Adipose tissue (tissue), 3 donors: ENCODE measurements around the gene YWHAQ. TPM values are rescaled to one million over a fixed set of nuclear protein-coding genes. Genes with fewer than 3 reads are reported as not detected.
A peak's percentile ranks its signal among the peaks of the same experiment; 100 is the strongest.
"Not testable (repeated sequence)": the region's sequence is repeated elsewhere in the genome, so short reads cannot be mapped to it uniquely, and the experiment has no call there.

ENCODE experiments used
- H3K27ac ChIP-seq: one replicate; pipeline ENCODE4 v1.5.1; 2013; ENCODE audit warnings: low read depth, low read length
- WGBS, 3 donors: extraction: QIAGEN DNeasy Blood & Tissue Kit; methylation state at CpG; one replicate each; pipeline ENCODE4 v1.1.7; 2013; 5-methylcytosine and 5-hydroxymethylcytosine counted together
- polyA plus RNA-seq, 3 donors: library from polyadenylated mRNA; stranded (reverse); fragments of 200-250 nt; gene quantifications; one replicate each; pipeline ENCODE4 v1.2.3, GENCODE V29; 2013
- donor health status: healthy with polysubstance abuse.
- donor health status: Bipolar disorder and iron deficiency.
- donor health status: healthy.

The YWHAQ gene
- polyA plus RNA-seq, 3 donors = 134 to 234 (median 139) TPM

DNA sequence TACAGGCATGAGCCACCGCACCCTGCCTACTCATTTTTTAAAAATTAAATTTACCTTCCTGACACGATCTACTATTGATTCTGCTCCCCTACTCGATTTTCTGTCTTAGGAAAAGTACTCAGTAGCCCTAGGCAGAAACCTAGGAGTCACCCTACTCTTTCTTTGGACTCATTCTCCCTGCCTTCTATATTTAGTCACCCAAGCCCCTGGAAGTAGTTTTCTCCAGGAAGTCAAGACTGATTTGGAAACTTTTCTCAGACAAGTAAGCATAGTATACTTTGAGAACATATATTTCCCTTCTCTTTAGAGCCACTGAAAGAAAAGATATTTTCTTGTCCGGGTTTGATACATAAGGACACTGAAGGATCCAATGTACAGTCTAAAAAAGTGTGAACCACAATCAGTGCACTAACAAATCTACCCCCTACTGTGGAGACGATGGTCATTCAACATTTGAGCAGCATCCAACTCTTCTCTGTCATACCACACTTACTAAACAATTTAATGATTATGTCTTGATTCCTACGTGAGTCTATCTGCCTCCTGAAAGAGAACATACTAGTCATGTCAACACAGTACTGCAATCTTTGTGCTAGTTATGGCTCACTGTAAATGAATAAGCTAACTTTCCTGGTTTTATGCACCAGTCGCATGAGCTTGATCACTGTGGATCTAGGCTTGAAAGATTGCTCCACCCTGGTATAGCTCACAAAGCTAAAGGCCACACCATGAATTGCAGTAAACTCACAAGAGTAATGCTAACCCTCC lies 19.8 kb downstream of the YWHAQ start:
- WGBS, 3 donors = 78 to 84% (median 81%) methylated on average over 7 of the region's 7 CpGs
- no peak overlapping the region for H3K27ac ChIP-seq

GRCh38 chr2:9608491-9608890 lies 22.3 kb downstream of the YWHAQ start:
- H3K27ac ChIP-seq = not testable (repeated sequence)
- whole genome bisulfite sequencing, 3 donors = 64 to 81% (median 74%) methylated on average over 10 of the region's 10 CpGs

- no peak overlapping the region for H3K27ac ChIP-seq
- 88 to 96% (median 95%) methylated on average over 3 of the region's 3 CpGs for WGBS, 3 donors
Observed at GRCh38 chr2:9602412-9602811, 28.4 kb downstream of the YWHAQ start.

DNA sequence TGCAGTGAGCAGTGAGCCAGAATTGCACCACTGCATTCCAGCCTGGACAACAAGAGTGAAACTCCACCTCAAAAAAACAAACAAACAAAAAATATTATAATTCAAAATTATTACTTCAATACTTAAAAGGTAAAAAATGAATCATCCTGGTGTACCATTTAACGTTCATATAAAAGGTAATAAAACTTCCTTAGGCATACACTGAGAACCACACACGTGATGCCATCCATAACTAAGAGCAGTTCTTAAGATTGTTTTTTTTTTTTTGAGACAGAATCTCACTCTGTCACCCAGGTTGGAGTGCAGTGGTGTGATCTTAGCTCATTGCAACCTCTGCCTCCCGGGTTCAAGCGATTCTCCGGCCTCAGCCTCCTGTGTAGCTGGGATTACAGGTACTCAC lies 29.4 kb downstream of the YWHAQ start:
- 96 to 97% (median 96%) methylated on average over 5 of the region's 5 CpGs for WGBS, 3 donors
- no peak overlapping the region for H3K27ac ChIP-seq

DNA sequence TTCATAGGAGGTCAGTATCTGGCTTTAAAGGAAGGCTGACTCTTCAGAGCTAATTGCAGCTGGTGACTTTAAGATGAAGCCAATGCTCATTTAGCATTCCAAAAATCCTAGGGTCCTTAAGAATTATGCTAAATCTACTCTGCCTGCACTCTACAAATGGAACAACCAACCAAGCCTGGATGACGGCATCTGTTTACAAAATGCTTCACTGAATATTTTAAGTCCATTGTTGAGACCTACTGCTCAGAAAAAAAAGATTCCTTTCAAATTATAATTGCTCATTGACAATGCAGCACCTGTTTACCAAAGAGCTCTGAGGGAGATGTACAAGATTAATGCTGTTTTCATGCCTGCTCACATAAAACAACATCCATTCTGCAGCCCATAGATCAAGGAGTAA lies 31.4 kb downstream of the YWHAQ start:
- no peak overlapping the region for H3K27ac ChIP-seq
- 97 to 98% (median 97%) methylated on average over 1 of the region's 1 CpG for WGBS, 3 donors

GRCh38 chr2:9596621-9597311 lies 34.0 kb downstream of the YWHAQ start:
- 89 to 93% (median 92%) methylated on average over 10 of the region's 10 CpGs for WGBS, 3 donors
- H3K27ac ChIP-seq = no peak overlapping the region

DNA sequence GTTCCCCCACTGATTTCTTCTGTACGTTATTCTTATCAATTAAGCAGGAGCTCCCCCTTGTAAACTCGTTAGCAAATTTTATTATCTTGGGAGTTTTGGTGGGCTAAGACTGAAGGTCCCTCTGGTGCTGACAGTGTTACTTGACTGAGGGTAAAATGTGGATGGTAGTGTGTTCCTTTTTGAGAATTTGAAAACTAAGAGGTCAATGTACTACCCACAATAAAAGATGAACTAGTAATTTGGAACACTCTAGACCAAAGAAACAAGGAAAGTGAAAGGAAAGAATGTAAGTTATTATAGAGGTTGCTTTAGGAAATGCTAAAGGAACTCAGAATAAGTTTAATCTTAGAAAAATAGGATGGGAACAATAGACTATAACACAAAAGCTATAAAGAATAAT lies 35.1 kb downstream of the YWHAQ start:
- 41 to 71% (median 44%) methylated on average over 2 of the region's 2 CpGs for WGBS, 3 donors
- H3K27ac ChIP-seq = no peak overlapping the region

- not testable (repeated sequence) for H3K27ac ChIP-seq
- WGBS, 3 donors = 62 to 78% (median 75%) methylated on average over 6 of the region's 6 CpGs
Observed at GRCh38 chr2:9595256-9595655, 35.5 kb downstream of the YWHAQ start.

GRCh38 chr2:9594366-9595054 lies 36.3 kb downstream of the YWHAQ start:
- WGBS, 3 donors = 38 to 74% (median 66%) methylated on average over 2 of the region's 2 CpGs
- H3K27ac ChIP-seq = peak overlapping the region; percentile 51

DNA sequence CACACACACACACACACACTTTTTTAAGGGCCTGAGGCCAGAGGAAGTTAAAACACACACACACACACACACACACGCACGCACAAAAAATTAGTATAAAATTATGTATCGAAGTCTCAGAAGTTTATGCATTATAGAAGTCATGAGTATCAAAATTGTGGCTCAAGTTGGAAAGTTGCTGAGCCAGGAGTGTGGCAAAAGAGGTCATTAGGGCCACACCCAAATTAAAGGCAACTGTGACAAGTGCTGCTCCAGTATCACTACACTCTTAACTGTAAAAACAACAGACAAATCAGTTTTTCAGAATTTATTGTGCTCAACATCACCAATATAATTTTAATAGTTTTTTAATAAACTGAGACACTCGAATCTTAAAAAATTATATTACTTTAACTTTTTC lies 36.9 kb downstream of the YWHAQ start:
- WGBS, 3 donors = 81 to 90% (median 89%) methylated on average over 4 of the region's 4 CpGs
- no peak overlapping the region for H3K27ac ChIP-seq

DNA sequence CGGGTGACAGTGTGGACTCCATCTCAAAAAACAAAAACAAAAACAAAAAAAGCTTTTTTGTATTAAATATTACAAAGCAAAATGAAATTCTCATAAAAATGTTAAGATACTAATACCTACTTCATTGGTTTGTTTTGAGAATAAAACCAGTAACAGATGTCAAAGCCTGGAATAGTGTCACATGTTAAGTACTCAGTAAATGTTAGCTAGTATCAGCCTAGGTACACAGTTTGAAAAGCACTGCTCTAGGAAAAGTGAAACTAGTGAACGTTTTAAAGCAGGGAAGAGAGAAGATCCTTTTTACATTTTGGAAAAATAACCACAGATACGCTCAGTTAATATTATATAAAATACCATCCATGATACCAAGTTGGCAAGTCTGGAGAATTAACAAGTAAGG lies 38.1 kb downstream of the YWHAQ start:
- no peak overlapping the region for H3K27ac ChIP-seq
- WGBS, 3 donors = 59 to 80% (median 76%) methylated on average over 3 of the region's 3 CpGs

GRCh38 chr2:9590641-9591040 lies 40.2 kb downstream of the YWHAQ start:
- no peak overlapping the region for H3K27ac ChIP-seq
- WGBS, 3 donors = 80 to 87% (median 87%) methylated on average over 3 of the region's 3 CpGs

- 82 to 92% (median 92%) methylated on average over 3 of the region's 3 CpGs for WGBS, 3 donors
- no peak overlapping the region for H3K27ac ChIP-seq
Observed at GRCh38 chr2:9586465-9586864, 44.3 kb downstream of the YWHAQ start.

GRCh38 chr2:9585486-9585885 lies 45.3 kb downstream of the YWHAQ start:
- H3K27ac ChIP-seq = no peak overlapping the region
- WGBS, 3 donors = 95 to 99% (median 97%) methylated on average over 5 of the region's 5 CpGs

- not testable (repeated sequence) for H3K27ac ChIP-seq
Observed at GRCh38 chr2:9584902-9585301, 45.9 kb downstream of the YWHAQ start.

DNA sequence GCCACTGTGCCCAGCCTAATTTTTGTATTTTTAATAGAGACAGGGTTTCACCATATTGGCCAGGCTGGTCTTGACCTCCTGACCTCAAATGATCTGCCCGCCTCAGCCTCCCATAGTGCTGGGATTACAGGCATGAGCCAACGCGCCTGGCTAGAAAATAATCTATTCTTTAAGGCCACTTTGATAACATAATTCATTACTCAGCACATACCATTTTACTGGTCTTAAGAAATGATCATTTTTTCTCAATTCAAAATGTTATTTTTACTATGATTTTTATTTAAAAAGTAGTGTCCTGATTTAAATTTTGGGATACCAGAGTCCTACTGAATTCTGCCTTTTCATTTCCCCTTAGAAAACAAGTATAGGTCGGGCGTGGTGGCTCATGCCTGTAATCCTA lies 48.2 kb downstream of the YWHAQ start:
- WGBS, 3 donors = 93 to 96% (median 95%) methylated on average over 5 of the region's 5 CpGs
- H3K27ac ChIP-seq = no peak overlapping the region

- H3K27ac ChIP-seq = no peak overlapping the region
- 76 to 80% (median 79%) methylated on average over 9 of the region's 9 CpGs for WGBS, 3 donors
Observed at GRCh38 chr2:9578467-9579235, 52.1 kb downstream of the YWHAQ start.

- WGBS, 3 donors = 45 to 82% (median 64%) methylated on average over 2 of the region's 2 CpGs
- no peak overlapping the region for H3K27ac ChIP-seq
Observed at GRCh38 chr2:9574331-9574730, 56.5 kb downstream of the YWHAQ start.

DNA sequence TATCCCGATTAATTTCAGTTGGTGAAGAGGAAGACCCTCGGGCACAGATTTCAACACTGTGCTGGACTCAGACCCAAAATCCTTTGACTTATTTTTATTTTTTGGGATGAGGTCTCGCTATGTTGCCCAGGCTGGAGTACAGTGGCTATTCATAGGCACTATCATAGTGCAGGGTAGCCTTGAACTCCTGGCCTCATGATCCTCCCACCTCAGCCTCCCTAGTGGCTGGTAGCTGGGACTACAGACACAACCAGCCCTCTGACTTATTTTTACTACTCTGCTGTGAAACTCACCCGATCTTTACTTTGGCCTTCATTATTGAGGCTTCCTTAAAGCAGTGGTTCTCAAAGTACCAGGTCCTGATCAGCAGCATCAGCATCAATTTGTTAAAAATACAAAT lies 57.0 kb downstream of the YWHAQ start:
- 72 to 90% (median 86%) methylated on average over 4 of the region's 4 CpGs for WGBS, 3 donors
- no peak overlapping the region for H3K27ac ChIP-seq
